Ishikawa (cell line): Measurements from ENCODE around the gene SPA17.

Experiments
- MAX ChIP-seq: IDR thresholded peaks from 2 replicates; pipeline ENCODE4 v1.6.1; 2012
- TAF1 ChIP-seq: IDR thresholded peaks from 2 replicates; pipeline ENCODE4 v1.6.1; 2012; ENCODE audit warnings: low read depth, mild to moderate bottlenecking

GRCh38 chr11:124693142-124693541 is 19.4 kb downstream of the SPA17 start:
- no peak for TF ChIP-seq TAF1
- no peak for TF ChIP-seq MAX
